Measurements from ENCODE around the gene ADGRL4.

DNA sequence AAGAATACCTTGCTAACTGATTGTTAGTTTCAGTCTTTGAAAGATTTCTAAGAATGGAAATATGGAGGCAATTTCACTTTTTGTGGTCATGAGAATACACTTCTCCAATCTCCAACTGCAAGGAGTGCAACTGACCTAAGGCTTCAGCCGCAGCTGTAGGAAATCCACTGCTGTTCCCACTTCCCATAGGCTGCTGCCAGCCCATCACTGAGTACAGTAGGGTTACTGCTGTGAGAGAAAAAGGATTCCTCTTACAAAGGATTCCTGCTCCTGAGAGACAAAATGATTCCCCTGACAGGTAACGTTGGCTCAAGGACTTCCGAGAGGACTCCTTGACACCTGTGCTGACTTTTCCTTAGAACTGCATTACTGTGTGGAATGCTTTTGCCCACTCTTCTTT is 87.4 kb downstream of the ADGRL4 start:
- TF ChIP-seq, protein P1, sequence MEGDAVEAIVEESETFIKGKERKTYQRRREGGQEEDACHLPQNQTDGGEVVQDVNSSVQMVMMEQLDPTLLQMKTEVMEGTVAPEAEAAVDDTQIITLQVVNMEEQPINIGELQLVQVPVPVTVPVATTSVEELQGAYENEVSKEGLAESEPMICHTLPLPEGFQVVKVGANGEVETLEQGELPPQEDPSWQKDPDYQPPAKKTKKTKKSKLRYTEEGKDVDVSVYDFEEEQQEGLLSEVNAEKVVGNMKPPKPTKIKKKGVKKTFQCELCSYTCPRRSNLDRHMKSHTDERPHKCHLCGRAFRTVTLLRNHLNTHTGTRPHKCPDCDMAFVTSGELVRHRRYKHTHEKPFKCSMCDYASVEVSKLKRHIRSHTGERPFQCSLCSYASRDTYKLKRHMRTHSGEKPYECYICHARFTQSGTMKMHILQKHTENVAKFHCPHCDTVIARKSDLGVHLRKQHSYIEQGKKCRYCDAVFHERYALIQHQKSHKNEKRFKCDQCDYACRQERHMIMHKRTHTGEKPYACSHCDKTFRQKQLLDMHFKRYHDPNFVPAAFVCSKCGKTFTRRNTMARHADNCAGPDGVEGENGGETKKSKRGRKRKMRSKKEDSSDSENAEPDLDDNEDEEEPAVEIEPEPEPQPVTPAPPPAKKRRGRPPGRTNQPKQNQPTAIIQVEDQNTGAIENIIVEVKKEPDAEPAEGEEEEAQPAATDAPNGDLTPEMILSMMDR (IDR thresholded peaks at IDR 0.05) = no peak
- TF ChIP-seq POLR2A (IDR thresholded peaks at IDR 0.05) = no peak

All from thyroid gland (tissue), 4 donors.